Activated CD8-positive, alpha-beta T cell treated with anti-CD3 and anti-CD28 coated beads, Interleukin-2, amount 10 ng/mL, durations not matched to agents 7 days and 5 days (primary cell): ENCODE data around the gene MTNR1A. TPM values are rescaled to one million over a fixed set of nuclear protein-coding genes. Genes with fewer than 3 reads are reported as not detected.
"Not testable (repeated sequence)": the region's sequence is repeated elsewhere in the genome, so short reads cannot be mapped to it uniquely, and the experiment has no call there.

ENCODE experiments used
- ATAC-seq: fragments of 150-1000 bp; cut with Tn5 transposase; one replicate; pipeline ENCODE4 v1.10.0; 2021; ENCODE audit warnings: moderate library complexity
- CTCF ChIA-PET: fragments of 350-600 bp; sonication (Branson Sonifier 250); formaldehyde crosslinking; loops from one replicate; lab custom pipeline; 2021; ENCODE audit warnings: antibody characterized with exemption; lab: Charles Lee
- POLR2A ChIA-PET: fragments of 350-600 bp; sonication (Branson Sonifier 250); formaldehyde crosslinking; loops from one replicate; lab custom pipeline; 2021; ENCODE audit warnings: antibody characterized with exemption; lab: Charles Lee
- DNase-seq: peaks from one replicate; pipeline ENCODE4 v3.0.0-alpha.2; 2020
- H3K27ac Mint-ChIP-seq: one replicate; pipeline ENCODE4 v1.8.0; 2021; ENCODE audit warnings: mild to moderate bottlenecking, mixed read lengths
- H3K27me3 Mint-ChIP-seq: one replicate; pipeline ENCODE4 v1.8.0; 2021; ENCODE audit warnings: low read depth, mixed read lengths
- H3K36me3 Mint-ChIP-seq: one replicate; pipeline ENCODE4 v1.8.0; 2021; ENCODE audit warnings: low read depth, mixed read lengths
- H3K4me1 Mint-ChIP-seq: one replicate; pipeline ENCODE4 v1.8.0; 2021; ENCODE audit warnings: low read depth, mixed read lengths
- H3K4me3 Mint-ChIP-seq: one replicate; pipeline ENCODE4 v1.8.0; 2021; ENCODE audit warnings: mild to moderate bottlenecking, mixed read lengths
- H3K9me3 Mint-ChIP-seq: one replicate; pipeline ENCODE4 v1.8.0; 2022; ENCODE audit warnings: mixed read lengths; ENCODE audit not compliant: insufficient read depth
- total RNA-seq, 2 experiments: library from RNA; stranded (reverse); gene quantifications; one replicate each; pipeline ENCODE4 v1.2.3, GENCODE V29; 2021

Gene MTNR1A
- total RNA-seq, 2 experiments from 2014 or later, result not detected

DNA sequence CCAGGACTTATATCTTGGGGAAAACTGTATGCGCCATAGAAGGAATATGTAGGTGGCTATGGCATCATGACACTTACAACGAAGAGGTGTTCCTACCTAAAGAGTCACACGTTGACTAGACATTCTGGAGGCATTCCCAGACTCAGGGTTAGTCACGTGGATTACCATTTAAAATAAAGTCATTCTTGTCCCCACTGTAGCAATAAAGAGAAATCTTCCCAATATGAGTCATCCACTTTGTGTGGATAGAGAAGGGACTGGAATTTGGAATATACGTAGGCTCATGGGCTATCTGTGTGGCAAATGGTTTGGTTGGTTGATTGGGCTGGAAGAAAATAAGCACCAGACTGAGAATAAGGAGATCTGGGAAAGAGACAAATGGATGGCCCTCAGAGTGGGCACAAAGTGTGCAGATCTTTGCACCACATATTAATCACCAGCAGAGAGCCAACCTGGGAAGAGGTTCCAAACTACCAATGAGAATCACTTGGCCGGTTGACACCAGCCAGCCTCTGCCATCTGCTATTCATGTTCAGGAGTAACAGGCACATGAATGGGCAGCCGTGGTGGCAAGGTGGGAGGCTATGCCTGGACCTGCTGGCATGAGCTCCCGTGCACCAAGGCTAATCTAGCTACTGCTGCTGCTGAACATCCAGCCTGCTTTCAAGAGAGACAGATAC lies 41.0 kb downstream of the MTNR1A start:
- Mint-ChIP-seq H3K27ac (no peak overlapping the region), H3K4me1 (no peaks in the 10 kb centered on the region), H3K36me3 (no peaks in the 10 kb centered on the region), H3K27me3 (no peaks in the 10 kb centered on the region), H3K4me3 (no peak overlapping the region), H3K9me3 (no peaks in the 10 kb centered on the region)
- ATAC-seq, result no peak
- POLR2A ChIA-PET, result no interaction called here
- CTCF ChIA-PET, result no interaction called here
- DNase-seq, result no peak

DNA sequence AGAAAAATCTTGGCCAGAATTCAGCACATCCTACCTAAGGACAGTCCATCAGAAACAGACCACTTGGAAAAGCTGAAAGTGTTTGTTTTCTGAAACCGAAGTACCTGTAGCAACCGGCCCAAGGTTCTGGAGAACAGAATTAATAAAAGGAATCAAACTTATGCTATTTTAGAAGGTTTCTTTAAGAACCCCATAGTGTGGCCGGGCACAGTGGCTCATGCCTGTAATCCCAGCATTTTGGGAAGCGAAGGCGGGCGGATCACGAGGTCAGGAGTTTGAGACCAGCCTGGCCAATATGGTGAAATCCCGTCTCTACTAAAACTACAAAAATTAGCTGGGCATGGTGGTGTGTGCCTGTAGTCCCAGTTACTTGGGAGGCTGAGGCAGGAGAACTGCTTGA lies 50.6 kb downstream of the MTNR1A start:
- POLR2A ChIA-PET, H3K27me3 Mint-ChIP-seq, H3K36me3 Mint-ChIP-seq, H3K4me3 Mint-ChIP-seq, ATAC-seq, CTCF ChIA-PET, H3K9me3 Mint-ChIP-seq, H3K4me1 Mint-ChIP-seq, H3K27ac Mint-ChIP-seq, DNase-seq: not testable (repeated sequence)

DNA sequence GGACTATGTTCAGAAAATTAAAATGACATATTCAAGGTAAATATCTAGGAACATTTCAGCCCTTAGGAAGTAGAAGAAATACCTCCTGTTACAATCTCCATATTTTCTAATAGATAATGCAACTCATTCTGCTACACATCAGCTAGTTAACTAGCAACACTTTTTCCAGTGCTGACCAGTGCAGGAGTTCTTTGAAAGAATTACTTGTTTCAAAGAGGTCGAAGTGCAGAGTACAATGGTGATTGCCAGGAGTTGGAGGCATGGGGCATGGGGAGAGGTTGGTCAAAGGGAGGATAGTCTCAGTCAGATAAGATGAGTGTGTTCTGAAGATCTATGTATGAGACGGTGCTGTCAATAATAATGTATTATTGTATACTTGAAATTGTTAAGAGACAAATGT lies 53.1 kb downstream of the MTNR1A start:
- no peaks in the 10 kb centered on the region for H3K9me3 Mint-ChIP-seq
- ATAC-seq (no peak), DNase-seq (no peak)
- H3K27ac Mint-ChIP-seq, result no peak overlapping the region
- no peaks in the 10 kb centered on the region for H3K36me3 Mint-ChIP-seq
- ChIA-PET POLR2A (no interaction called here), CTCF (no interaction called here)
- H3K4me1 Mint-ChIP-seq, result no peaks in the 10 kb centered on the region
- H3K4me3 Mint-ChIP-seq, result no peak overlapping the region
- no peaks in the 10 kb centered on the region for H3K27me3 Mint-ChIP-seq

DNA sequence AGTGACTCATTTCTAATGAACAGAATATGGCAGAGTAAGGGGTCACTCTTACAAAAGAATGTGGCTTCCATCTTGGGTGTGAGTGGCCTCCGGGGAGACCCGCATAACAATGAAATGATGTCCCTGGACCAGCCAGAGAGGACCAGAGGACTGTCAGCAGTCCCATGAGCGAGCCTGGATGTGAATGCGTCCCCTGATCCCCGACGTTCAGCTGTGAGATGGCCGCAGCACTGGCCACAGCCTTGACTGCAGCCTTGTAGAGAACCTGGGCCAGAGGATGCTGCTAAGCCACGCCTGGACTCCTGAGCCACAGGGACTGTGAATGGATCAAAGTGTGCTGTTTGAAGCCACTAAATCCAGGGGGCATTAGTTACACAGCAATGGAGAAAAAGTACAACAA lies 53.8 kb downstream of the MTNR1A start:
- ATAC-seq, result no peak
- Mint-ChIP-seq H3K4me3 (no peak overlapping the region), H3K27ac (no peak overlapping the region), H3K36me3 (no peaks in the 10 kb centered on the region), H3K4me1 (no peaks in the 10 kb centered on the region), H3K27me3 (no peaks in the 10 kb centered on the region), H3K9me3 (no peaks in the 10 kb centered on the region)
- POLR2A ChIA-PET, result no interaction called here
- DNase-seq, result no peak
- CTCF ChIA-PET, result no interaction called here

DNA sequence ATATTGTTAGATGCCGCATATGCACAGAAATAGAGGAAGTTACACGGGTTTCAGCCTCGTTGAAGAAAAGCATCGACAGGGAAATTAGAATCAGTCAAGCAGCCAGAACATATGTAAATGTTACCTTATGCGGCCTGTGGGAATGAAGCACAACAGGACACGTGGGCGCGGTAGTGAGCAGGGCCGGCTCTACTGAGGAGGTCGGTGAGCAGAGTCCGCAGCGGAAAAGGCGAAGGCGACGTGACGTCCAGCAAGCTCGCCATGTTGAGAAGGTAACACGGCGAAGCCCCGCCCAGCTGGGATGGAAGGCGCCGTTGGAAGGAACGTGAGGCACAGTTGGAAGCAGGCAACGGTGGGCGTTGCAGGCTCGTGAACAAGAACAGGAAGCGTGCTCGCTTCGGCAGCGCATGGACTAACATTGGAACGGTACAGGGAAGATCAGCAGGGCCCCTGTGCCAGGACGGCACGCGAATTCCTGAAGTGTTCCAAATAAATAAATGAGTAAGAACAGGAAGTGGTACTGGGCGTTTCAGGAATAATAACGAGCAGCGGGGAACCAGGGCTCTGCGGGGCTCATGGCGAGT lies 54.6 kb downstream of the MTNR1A start:
- ChIA-PET CTCF (no interaction called here), POLR2A (no interaction called here)
- Mint-ChIP-seq H3K27me3 (no peaks in the 10 kb centered on the region), H3K27ac (no peak overlapping the region), H3K4me3 (no peak overlapping the region), H3K9me3 (no peaks in the 10 kb centered on the region), H3K36me3 (no peaks in the 10 kb centered on the region), H3K4me1 (no peaks in the 10 kb centered on the region)
- DNase-seq, result no peak
- no peak for ATAC-seq

DNA sequence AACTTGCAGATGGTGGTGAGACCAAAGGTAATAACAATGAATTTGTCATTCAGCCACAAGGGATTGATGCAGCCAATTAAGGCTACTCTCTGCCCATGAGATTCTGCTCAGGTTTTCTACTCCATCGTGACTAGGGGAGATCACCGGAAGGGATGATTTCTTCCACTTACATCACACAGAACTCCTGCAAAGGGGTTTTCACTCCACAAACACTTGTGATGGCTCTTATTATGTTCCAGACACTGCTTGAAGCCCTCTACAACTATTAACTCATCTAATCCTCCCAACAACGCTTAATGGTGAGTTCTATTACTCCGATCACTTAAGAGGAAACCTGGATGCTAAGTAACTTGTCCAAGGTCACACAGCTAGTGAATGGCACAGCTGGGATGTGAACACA lies 55.9 kb downstream of the MTNR1A start:
- no peaks in the 10 kb centered on the region for H3K36me3 Mint-ChIP-seq
- POLR2A ChIA-PET, result no interaction called here
- no peaks in the 10 kb centered on the region for H3K4me1 Mint-ChIP-seq
- DNase-seq (no peak), ATAC-seq (no peak)
- no peaks in the 10 kb centered on the region for H3K27me3 Mint-ChIP-seq
- no peak overlapping the region for H3K4me3 Mint-ChIP-seq
- CTCF ChIA-PET, result interaction anchor here (1.2 kb wide), 1 partner anchor 17 kb away, joined by 3 read pairs; no protein-coding TSS in a partner anchor
- H3K27ac Mint-ChIP-seq, result no peak overlapping the region
- no peaks in the 10 kb centered on the region for H3K9me3 Mint-ChIP-seq

DNA sequence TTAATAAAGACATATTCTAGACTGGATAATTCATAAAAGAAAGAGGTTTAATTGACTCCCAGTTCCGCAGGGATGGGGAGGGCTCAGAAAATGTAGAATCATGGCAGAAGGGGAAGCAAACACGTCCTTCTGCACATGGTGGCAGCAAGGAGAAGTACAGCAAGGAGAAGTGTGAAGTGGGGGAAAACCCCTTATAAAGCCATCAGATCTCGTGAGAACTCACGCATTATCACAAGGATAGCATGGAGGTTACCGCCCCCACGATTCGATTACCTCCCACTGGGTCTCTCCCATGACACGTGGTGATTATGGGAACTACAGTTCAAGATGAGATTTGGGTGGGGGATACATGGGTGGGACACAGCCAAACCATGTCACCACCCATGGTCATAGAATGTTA lies 58.3 kb downstream of the MTNR1A start:
- ChIA-PET POLR2A (no interaction called here), CTCF (no interaction called here)
- ATAC-seq (no peak), DNase-seq (no peak)
- no peaks in the 10 kb centered on the region for H3K36me3 Mint-ChIP-seq
- no peaks in the 10 kb centered on the region for H3K4me1 Mint-ChIP-seq
- no peak overlapping the region for H3K27ac Mint-ChIP-seq
- peaks cover 3% of the 10 kb centered on the region for H3K9me3 Mint-ChIP-seq
- H3K27me3 Mint-ChIP-seq, result no peaks in the 10 kb centered on the region
- H3K4me3 Mint-ChIP-seq, result no peak overlapping the region

DNA sequence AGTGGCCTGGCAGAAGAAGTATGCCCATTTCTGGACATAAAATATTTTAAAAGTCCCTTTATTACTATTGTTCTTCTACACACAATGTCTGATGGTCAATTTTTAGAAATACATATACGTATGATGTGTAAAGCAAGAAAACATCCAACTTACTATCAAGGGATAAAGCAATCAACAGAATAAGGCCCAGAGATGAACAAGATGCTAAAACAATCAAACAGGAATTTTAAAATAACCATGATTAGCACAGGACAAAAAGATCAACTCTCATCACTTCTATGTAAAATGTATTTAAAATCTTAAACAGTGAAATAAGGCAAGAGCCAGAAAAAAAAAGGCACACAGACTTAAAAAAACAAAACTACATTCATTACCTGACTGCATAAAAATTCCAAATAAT lies 60.9 kb downstream of the MTNR1A start:
- no peak overlapping the region for H3K4me3 Mint-ChIP-seq
- no peaks in the 10 kb centered on the region for H3K27me3 Mint-ChIP-seq
- POLR2A ChIA-PET, result no interaction called here
- H3K9me3 Mint-ChIP-seq, result peaks cover 10% of the 10 kb centered on the region
- no peak for ATAC-seq
- no peaks in the 10 kb centered on the region for H3K4me1 Mint-ChIP-seq
- DNase-seq, result no peak
- CTCF ChIA-PET, result no interaction called here
- H3K36me3 Mint-ChIP-seq, result no peaks in the 10 kb centered on the region
- no peak overlapping the region for H3K27ac Mint-ChIP-seq

DNA sequence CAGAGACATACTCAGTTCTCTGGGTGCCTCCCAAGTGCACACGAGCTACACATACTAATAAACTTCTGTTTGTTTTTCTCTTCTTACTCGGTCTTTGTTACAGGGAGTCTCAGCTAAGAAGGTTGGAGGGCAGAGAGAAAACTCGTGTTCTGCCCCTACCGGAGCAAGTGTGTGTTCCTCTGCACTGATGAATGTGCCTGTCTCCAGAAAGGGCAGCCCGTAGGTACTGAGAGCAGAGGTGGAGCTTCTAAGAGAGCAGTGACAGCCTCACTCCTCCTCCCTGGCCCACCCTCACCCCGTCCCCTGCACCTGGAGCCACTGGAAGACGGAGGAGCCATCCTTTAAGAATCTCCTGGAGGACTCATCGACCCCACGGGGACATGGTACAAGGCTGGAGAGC lies 67.6 kb downstream of the MTNR1A start:
- no peaks in the 10 kb centered on the region for H3K36me3 Mint-ChIP-seq
- H3K9me3 Mint-ChIP-seq, result peaks cover 8% of the 10 kb centered on the region
- no peak overlapping the region for H3K27ac Mint-ChIP-seq

DNA sequence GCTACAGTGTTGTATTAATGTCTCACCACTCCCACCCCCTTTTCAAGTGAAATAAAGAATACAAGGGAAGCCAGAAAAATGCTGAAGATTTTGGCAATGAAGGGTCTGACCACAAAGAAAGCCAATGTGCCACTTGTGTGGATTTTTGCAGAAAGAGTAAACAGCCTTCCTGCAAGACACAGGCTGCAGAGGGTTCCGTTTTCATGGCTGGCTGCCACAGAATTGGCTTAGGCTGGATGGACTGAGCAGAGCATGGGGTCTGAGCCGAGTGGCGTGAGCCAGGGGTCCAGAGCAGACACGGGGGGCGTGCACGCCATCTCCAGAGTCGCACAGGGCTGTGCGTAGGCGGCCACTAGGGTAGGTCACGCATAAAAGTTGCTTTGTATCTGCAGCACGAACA lies 69.2 kb downstream of the MTNR1A start:
- H3K4me1 Mint-ChIP-seq, result no peaks in the 10 kb centered on the region
- POLR2A ChIA-PET, result no interaction called here
- no peaks in the 10 kb centered on the region for H3K27me3 Mint-ChIP-seq
- no peak for DNase-seq
- CTCF ChIA-PET, result no interaction called here
- no peak for ATAC-seq
- peaks cover 8% of the 10 kb centered on the region for H3K9me3 Mint-ChIP-seq
- no peak overlapping the region for H3K4me3 Mint-ChIP-seq
- no peaks in the 10 kb centered on the region for H3K36me3 Mint-ChIP-seq
- no peak overlapping the region for H3K27ac Mint-ChIP-seq

More for the DNA sequence above, 67.6 kb downstream of the MTNR1A start:
- POLR2A ChIA-PET, result no interaction called here
- Mint-ChIP-seq H3K4me1 (no peaks in the 10 kb centered on the region), H3K27me3 (no peaks in the 10 kb centered on the region), H3K4me3 (no peak overlapping the region)
- ATAC-seq (no peak), DNase-seq (no peak)
- CTCF ChIA-PET, result no interaction called here

DNA sequence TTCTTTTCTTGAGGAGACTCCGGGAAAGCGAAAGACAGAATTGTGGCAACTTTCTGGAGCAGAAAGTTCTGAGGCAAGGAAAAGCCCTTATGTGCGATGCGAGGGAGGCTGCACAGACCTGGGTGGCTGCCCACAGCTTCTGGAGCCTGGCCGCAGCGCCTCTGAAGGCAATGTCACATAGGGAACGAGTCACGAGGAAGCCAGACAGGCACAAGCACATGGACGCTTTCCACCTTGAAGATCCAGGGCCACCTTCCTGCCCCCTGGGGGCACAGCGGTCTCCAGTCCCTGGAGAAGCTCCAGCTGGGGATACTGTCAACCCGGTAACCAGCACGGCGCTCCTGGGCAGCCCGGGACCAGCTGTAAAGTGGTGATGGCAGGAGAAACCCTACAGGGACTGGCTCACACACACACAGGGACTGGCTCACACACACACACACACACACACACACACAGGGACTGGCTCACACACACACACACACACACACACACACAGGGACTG lies 69.8 kb downstream of the MTNR1A start:
- Mint-ChIP-seq H3K4me3 (no peak overlapping the region), H3K27ac (no peak overlapping the region), H3K27me3 (no peaks in the 10 kb centered on the region), H3K4me1 (no peaks in the 10 kb centered on the region), H3K9me3 (peaks cover 7% of the 10 kb centered on the region), H3K36me3 (no peaks in the 10 kb centered on the region)
- ATAC-seq (no peak), DNase-seq (no peak)
- POLR2A ChIA-PET, result no interaction called here
- CTCF ChIA-PET, result no interaction called here

DNA sequence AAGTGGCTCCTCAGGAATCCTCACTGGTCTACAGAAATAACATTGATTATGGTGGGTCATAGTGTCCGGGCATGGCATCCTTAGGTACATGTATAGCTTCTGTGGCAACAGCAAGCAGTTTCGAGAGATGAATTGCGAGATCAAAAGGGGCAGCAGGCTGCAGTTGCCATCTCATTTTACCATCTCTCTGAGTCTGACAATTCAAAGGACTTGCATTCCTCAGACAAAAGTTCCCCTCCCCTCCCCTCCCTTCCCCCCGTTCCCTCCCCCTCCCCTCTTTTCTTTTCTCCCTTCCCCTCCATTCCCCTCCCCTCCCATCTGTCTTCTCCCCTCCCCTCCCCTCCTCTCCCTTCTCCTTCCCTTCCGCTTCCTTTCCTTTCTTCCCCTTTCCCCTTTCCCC lies 70.2 kb downstream of the MTNR1A start:
- no peaks in the 10 kb centered on the region for H3K27me3 Mint-ChIP-seq
- H3K4me1 Mint-ChIP-seq, result no peaks in the 10 kb centered on the region
- DNase-seq, result no peak
- no peak for ATAC-seq
- H3K36me3 Mint-ChIP-seq, result no peaks in the 10 kb centered on the region
- no peak overlapping the region for H3K4me3 Mint-ChIP-seq
- ChIA-PET POLR2A (no interaction called here), CTCF (no interaction called here)
- H3K27ac Mint-ChIP-seq, result no peak overlapping the region
- H3K9me3 Mint-ChIP-seq, result peaks cover 2% of the 10 kb centered on the region
